ENCODE results near the gene RASSF3.

DNA sequence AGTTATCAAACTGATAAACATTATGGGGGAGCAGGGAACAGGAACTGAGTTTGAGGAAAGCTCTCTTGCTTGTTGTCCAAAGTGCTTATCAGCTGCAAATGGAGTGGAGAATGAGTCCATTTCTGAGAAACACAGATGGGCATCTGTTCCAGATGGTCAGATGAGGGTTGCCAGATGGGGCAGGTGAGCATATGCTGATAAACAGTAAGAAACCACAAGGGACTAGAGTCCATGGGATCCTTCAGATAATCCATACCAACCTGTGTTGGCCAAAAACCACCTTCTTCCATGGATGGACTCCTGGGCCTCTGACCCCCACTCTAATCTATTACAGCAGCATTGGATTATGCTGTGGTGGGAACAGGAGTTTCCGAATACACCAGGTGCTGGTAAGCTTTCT lies 110.6 kb downstream of the RASSF3 start:
- TF ChIP-seq PPARA (CRISPR knock-in tag; IDR thresholded peaks at IDR 0.05; ENCODE audit: borderline replicate concordance) (no peak), TCF4 (CRISPR knock-in tag; IDR thresholded peaks at IDR 0.05; ENCODE audit: borderline replicate concordance) (no peak), RARB (CRISPR knock-in tag; IDR thresholded peaks at IDR 0.05) (no peak), ZFP3 (CRISPR knock-in tag; IDR thresholded peaks at IDR 0.05) (no peak), ISL1 (CRISPR knock-in tag; IDR thresholded peaks at IDR 0.05) (no peak), TOX (CRISPR knock-in tag; IDR thresholded peaks at IDR 0.05; ENCODE audit: borderline replicate concordance) (no peak), ESRRG (CRISPR knock-in tag; IDR thresholded peaks at IDR 0.05) (no peak)

Measured in SK-N-SH treated with all-trans-retinoic acid at 6 μM for 48 hours (cell line).